NCI-H146 treated with DMSO at 0.1 percent for 48 hours (cell line): ENCODE data around the gene KRTAP10-5.
"Not testable (repeated sequence)": the region's sequence is repeated elsewhere in the genome, so short reads cannot be mapped to it uniquely, and the experiment has no call there.

Experiments used
- DNase-seq: peaks from one replicate; lab custom pipeline; 2025; ENCODE audit not compliant: unreplicated experiment; lab: John Stamatoyannopoulos, UW

Gene KRTAP10-5

DNA sequence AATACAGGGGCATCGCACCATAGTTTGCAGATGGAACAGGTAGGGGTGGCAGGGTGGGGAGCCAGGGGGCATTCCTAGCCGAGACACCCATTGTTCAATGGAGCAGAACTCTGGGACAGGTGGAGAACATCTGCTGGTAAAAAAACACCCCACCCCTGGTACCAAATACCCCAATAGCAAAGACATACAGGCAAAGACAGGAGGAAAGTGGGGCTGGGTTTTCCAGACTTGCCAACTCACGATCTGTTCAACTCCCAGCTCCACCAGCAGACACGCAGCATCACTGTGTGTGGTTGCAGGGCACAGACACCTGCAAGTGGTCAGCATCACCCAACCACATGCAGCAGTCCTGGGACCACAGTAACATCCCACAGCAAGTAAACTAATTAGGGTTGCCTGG is 31.1 kb upstream of the KRTAP10-5 start:
- no peak for DNase-seq

DNA sequence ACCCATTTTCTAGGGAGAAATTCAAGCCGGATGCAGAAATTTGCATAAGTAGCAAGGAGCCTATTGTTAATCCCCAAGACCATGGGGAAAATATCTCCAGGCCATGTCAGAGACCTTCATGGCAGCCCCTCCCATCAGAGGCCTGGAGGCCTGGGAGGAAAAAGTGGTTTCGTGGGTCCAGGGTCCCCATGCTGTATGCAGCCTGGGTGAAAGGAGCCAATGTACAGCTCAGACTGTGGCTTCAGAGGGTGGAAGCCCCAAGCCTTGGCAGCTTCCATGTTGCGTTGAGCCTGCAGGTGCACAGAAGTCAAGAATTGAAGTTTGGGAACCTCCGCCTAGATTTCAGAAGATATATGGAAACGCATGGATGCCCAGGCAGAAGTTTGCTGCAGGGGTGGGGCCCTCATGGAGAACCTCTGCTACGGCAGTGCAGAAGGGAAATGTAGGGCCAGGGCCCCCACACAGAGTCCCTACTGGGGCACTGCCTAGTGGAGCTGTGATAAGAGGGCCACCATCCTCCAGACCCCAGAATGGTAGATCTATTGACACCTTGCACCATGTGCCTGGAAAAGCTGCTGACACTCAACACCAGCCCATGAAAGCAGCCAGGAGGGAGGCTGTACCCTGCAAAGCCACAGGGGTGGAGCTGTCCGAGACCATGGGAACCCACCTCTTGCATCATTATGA is 29.9 kb upstream of the KRTAP10-5 start:
- DNase-seq = not testable (repeated sequence)

DNA sequence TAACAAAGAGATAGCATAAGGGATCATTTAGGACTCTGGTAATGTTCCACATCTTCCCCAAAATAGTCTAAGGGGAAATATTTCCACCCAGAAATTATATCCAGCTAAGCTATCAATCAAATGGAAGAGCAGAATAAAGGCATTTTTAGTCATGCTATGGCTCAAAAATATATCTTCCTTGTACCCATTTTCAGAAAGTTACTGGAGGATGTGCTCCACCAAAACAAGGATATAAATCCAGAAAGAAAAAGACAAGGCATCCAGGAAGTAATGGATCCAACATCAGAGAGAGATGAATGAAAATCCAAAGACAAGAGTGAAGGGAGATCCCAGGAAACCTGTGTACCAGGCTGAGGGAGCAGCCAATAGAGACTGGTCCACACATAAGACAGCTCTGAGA is 28.8 kb upstream of the KRTAP10-5 start:
- no peak for DNase-seq

DNA sequence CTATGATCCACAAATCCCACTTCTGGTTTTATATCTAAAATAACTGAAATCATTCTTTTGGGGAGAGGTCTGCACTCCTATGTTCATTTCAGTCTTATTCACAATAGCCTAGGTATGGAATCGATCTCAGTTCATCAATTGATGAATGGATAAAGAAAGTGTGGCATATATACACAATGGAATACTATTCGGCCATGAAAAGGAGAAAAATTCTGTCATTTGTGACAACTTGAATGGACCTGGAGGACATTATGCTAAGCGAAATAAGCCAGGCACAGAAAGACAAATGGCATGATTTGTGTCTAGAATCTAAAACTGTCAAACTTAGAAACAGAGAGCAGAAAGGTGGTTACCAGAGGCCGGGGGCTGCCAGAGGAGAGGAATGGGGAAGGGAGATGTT is 26.1 kb upstream of the KRTAP10-5 start:
- no peak for DNase-seq

DNA sequence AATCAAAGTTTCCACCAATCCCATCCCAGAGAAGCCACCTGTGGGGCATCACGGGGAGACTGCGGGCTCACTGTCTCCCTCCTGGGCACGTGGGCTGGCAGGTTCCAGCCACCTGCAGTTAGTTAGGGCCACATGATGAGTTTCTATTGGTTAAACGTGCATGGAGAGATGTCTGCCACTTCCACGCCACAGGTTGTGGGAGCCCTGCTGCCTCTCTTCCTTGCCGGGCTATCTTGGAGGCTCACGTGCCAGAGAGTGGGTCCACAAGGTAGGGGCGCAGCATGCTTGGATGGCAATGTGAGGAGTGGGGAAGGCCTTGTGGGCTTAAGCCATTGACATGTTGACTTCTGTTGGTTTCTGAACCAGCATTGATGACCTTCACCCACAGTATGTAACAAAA is 23.5 kb upstream of the KRTAP10-5 start:
- DNase-seq = no peak

DNA sequence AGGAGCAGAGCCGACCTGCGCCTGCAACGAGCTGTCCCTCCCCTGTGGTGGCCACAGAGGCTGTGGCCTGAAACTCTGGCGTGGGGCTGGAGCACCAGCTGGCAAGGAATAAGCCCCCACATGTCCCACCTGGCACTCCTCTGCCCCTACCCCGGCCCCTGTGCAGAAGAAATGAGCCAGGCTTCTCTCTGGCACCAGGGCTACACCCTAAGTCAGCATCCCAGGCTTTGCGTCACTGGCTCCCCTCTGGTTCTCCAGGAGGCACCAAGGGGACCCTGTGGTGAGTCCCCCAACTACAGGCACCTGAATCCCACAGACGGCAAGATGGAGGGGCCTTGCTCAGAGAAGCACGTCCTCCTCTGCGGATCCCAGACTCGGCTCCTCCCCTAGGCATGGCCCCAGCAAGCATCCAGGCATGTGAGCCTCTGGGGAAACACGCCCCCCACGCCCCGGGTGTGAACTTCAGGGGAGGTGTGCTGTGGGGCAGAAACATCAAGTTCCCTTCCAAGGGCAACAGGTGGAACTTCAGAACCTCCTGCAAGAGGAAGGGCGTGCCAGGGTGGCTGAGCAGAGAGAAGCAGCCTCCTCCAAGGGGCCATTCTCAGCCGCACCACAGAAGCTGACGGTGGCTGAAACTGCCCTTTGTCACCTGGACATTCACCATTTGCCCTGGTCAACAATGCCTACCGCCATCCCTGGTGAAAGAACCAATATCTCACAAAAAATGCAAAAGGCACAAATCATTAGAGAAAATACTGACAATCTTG is 22.9 kb upstream of the KRTAP10-5 start:
- no peak for DNase-seq

DNA sequence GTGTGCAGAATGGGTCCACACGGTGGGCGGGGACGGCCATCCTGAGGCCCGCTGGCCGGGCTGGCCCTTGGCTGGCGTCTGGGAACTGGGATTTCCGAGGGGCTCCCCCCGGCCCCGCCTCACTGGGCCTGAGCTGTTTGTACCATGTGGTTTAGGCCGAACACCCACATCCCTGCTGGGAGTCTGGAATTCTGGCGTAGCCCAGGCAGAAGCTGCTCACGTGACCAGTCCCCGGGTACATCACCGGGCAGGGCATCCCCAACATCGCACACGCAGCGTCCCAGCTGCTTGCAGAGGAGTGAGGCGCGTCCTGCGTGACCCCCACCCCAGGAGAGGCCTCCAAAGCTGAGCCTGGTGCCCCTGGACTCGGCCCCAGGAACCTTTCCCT is 22.1 kb upstream of the KRTAP10-5 start:
- DNase-seq = no peak

DNA sequence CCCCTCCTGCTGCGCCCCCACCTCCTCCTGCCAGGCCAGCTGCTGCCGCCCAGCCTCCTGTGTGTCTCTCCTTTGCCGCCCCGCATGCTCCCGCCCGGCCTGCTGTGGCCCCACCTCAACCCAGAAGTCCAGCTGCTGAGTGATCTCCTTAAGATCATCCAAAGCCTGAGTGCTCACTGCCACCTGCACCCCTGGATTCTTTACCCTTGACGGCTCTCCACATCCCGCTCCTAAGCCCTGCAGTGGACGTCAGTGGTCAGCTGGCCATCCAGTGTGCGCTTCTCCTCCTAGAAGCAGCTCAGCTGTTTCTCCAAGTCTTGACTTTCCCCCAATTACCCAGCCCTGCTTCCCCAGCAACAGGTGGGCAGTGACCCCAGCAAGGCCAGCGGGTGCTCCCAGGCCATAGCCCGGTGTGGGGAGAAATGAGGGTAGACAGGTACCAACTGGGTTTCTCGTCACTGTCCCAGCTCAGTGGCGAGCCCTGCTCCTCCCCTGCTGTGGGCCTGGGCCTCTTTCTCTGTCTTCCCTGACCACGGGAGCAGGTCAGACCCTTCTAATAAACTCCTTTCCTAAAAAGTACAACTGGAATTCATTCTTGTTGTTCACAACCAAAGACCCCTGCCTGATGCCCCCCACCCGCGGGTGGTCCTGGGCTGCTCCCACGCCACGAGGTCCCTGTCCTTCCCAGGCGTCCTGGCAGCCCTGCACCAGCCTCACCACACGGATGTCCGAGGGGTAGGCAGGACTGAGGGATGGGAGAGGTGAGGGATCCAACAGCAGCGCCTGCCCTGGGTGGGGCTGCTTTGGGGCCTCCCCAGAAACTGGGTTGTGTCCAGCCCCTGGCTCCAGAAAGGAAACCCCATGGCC is 21.4 kb upstream of the KRTAP10-5 start:
- no peak for DNase-seq

DNA sequence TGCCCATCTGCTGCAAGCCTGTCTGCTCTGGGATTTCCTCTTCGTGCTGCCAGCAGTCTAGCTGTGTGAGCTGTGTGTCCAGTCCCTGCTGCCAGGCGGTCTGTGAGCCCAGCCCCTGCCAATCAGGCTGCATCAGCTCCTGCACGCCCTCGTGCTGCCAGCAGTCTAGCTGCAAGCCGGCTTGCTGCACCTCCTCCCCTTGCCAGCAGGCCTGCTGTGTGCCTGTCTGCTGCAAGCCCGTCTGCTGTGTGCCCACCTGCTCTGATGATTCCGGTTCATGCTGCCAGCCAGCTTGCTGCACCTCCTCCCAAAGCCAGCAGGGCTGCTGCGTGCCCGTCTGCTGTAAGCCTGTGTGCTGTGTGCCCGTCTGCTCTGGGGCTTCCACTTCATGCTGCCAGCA is 20.7 kb upstream of the KRTAP10-5 start:
- not testable (repeated sequence) for DNase-seq

DNA sequence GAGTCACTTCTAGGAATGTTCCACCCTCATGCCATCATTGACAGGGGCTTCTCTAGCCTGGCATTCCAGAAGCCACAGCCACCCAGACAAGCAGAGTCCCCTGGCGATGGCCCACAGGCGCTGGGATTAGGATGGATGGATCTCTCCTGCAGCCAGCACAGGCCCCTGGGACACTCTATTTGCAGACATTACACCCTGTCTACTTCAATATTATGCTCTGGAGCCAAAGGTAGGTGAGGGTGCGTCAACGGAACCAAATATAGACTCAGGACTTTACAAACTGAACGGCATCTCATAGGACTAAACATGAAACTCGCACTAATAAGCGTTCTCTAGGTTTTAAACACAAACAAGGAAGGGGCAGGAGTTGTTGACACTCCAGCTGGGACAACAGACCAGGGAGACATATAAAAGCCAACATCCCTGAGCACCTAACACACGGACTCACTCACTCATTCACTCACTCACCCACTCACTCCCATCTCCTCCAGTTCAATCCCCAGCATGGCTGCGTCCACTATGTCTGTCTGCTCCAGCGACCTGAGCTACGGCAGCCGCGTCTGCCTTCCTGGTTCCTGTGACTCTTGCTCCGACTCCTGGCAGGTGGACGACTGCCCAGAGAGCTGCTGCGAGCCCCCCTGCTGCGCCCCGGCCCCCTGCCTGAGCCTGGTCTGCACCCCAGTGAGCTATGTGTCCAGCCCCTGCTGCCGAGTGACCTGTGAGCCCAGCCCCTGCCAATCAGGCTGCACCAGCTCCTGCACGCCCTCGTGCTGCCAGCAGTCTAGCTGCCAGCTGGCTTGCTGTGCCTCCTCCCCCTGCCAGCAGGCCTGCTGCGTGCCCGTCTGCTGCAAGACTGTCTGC is 19.9 kb upstream of the KRTAP10-5 start, which contains the start of gene KRTAP10-7:
TSS of gene KRTAP10-7 (plus strand) at position 480 of the 861 bp plus-strand sequence. CDS start at position 505, 25 bp downstream.
- not testable (repeated sequence) for DNase-seq

DNA sequence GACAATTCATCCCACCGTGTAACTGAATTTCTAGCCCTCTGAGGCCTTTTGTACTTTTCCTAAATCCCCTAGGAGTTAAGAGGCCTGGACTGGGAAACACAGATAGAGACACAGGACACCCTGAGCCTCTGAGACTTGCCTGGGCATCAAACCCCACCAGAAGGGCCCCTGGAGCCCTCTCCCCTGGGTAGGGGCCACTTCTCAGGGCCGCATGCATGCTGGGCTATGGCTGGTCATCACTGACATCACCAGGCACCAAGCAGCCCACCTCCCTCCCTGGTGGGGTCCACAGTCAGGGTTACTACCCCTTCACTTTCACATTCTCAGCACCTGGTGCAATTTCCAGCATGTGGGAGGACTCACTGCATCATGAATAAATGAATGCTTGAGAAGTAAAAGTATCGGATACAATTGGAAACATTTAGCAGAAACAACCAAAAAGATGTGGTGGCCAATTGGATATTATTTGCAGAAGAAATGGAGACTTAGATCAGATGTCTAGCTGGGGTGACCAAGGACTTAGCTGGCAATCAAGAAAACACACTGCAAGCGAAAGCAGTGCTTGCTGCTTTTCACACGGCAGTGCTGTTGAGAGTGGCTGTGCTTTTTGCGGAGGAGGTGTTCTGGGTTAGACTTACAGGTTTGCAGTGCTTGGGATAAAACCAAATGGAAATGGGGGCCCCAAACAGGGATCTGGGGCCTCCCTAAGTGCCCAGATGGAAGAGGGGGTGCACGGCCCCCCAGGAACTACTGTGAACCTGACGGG is 19.0 kb upstream of the KRTAP10-5 start:
- DNase-seq = no peak

DNA sequence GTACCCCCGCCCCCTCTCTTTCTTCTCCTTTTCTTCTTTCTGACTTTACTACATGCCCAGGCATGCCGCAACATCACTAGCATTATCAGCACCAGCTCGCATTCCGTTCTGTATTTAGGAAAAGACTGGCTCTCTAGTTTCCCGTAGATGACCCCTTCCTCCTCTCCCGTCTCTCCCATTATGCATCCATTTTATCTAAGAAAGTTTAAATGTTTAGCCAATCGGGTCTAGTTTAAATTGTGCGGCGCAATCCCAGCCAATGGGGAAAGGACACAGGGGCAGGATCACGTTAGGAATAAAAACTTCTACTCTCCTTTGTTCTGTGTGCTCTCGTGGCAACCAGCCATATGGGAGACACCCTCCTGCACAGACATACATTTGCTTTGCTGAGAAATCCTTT is 17.7 kb upstream of the KRTAP10-5 start:
- no peak for DNase-seq

DNA sequence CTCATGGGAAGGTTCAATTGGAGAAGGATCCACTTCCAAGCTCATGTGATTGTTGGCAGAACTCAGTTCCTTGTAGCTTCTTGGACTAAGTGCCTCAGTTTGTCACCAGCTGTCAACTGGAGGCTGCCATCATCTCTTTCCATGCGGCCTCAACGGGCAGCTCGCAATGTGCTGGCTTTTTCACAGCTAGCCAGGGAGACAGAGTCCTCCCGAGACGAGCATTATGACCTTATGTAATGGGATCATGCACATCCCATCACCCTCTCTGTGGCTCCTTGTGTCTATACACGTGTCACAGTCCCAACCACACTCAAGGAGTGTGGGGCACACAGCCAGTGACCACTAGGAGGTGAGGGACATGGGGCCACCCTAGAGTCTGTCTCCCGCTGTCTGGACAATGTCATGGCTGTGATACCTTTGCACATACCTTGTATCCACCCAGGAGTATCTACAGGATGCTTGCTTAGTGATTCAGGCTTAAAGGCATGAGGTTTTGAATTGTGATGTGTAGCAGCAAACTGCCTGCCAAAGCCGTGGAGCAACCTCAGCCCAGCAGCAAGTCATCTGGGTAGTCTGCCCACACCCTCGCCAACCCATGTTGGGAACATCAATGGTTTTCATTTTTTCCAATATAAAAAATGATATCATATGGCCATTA is 15.8 kb upstream of the KRTAP10-5 start:
- no peak for DNase-seq

DNA sequence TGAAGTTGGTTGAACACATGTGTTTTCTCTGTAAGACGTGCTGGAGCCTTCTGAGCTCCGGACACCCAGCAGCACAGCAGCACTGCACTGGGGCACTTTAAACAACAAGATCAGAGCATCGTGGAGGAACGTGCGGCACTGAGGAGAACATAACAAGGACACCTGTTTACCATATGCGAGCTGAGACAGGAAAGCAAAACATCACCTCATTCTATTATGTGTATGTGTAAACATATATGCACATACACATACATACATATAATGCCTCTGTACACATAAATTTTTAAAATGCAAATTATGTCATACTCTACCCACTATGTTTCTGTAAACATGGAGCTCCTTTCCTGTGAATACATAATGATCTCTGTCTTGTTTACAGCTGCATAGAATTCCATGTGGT is 15.1 kb upstream of the KRTAP10-5 start:
- DNase-seq = no peak

DNA sequence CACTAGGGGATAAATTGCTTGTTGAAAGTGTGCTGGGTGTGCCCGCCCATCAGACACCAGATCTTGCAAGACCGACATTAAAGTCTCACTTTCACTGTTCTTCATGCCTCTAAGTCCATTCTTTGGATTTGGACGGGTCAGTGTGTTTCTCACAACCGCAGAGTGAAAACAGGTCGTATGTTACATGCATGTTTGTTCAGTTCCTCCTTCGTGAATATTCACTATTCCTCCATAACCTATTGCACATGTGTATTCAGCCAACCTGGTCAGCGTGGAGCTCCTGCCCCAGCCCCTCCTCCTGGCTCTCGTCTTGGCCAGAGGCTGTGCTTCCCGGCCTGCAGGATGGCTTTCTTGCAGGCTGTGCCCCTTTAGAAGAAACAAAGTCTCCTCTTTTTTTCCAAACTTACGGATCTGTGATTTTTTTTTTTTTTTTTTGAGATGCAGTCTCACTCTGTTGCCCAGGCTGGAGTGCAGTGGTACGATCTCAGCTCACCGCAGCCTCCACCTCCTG is 14.1 kb upstream of the KRTAP10-5 start:
- DNase-seq = no peak

DNA sequence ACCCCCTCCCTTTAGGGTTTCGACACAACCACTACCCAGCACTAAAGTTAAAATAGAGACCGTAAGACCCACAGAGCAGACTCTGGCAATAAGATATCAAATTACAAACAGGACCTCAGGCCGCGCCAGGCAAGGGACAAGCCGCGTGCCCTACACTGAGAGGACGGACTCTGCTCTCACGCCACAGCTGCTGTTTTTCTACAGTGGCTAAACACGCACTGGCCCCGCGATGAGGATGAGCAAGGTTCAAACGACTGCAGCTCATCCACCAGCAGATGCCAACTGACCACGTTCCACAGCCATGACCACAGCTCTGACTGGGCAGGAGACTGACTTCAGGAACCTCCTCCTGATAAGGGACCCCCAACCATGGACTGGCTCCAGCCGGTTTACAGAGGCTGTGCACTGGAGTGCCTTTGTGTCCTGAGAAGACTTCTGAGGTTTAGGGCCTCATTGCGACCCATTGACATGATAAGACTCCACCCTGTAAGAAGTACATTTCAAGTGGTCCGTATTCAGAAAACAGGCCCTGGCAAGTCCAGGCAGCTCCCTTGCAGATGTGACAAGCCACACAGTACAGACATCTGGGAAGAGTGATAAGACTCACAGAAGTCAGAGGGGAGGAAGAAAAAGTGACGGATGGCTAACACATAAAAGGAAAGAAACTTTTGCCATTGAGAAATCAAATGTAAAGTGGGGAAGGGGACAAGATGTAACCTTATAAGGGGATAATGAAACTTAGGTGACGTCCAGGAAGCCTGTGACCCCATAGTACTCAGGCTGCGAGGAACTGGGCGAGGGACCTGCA is 13.4 kb upstream of the KRTAP10-5 start:
- no peak for DNase-seq

DNA sequence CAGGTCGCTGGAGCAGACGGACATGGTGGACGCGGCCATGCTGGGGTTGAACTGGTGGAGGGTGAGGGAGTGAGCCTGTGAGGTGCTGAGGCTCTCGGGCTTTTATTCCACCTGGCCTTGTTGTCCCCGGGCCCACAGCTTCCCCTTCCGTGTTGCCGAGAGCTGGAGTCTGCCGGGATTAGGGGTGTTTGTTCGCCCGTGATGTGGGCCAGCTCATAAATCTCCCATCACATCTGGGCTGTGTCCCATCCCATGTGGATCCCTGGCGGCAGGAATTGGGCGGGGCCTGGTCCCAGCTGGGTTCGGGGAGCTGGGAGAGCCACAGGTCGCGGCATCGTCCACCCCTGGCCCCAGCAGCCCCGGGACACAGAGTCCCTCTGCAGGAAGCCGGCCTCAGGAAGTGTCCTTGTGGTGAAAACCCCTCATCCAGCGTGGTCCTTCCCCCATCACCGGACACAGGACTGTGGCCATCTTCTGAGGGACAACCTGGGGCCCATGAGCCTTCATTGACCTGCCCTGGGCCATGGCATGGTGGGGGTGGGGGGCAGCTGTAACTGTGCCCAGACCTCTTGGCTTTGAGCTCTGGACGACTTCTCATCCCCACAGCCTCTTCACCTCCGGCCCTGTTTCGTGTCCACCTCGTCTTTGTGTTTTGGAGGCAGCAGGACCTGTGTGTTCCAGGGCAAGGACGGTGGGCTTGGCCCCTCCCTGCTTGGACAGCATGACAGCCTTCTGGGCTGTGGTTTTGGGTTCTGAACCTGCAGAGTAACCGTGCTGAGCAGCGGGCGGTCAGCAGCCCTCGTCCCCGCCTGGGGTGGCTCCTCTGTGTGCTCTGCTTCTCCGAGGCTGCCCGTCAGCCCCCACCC is 12.3 kb upstream of the KRTAP10-5 start, which contains the start of gene KRTAP10-6:
TSS of gene KRTAP10-6 (minus strand) at position 60 of the 866 bp plus-strand sequence. CDS start at position 39, 21 bp downstream.
- peak; percentile 9 for DNase-seq
